DMS53 treated with DMSO at 0.1 percent for 48 hours (cell line): ENCODE results near the gene ZNF521.

Experiments
- DNase-seq: peaks from one replicate; lab custom pipeline; 2025; ENCODE audit not compliant: unreplicated experiment; lab: John Stamatoyannopoulos, UW

Gene ZNF521

DNA sequence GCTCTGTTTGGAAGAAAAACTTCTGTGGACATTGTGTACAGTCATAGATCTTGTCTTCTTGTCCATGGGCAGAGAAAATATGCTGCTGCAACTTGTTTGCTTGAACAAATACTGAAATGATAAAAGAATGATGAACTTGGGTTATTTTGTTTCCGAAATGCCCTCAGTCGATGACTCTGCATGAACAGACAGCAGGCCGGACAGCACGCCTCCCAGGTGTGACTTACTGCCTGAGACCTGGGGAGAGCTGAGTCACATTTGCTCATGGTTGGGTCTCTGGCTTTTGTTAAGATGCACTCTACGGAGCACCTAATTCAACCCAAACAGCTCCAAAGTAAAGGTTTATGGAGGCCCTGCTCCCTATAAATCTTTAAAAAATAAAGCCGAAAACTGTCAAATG lies 262.5 kb downstream of the ZNF521 start:
- DNase-seq = no peak

- DNase-seq = no peak
These were observed 265.1 kb downstream of the ZNF521 start for GRCh38 chr18:25086876-25087275.

GRCh38 chr18:25081001-25081400 lies 271.0 kb downstream of the ZNF521 start:
- no peak for DNase-seq

- no peak for DNase-seq
These were observed 271.8 kb downstream of the ZNF521 start for GRCh38 chr18:25080211-25080610.

GRCh38 chr18:25077944-25078723 lies 273.8 kb downstream of the ZNF521 start:
- DNase-seq = no peak

DNA sequence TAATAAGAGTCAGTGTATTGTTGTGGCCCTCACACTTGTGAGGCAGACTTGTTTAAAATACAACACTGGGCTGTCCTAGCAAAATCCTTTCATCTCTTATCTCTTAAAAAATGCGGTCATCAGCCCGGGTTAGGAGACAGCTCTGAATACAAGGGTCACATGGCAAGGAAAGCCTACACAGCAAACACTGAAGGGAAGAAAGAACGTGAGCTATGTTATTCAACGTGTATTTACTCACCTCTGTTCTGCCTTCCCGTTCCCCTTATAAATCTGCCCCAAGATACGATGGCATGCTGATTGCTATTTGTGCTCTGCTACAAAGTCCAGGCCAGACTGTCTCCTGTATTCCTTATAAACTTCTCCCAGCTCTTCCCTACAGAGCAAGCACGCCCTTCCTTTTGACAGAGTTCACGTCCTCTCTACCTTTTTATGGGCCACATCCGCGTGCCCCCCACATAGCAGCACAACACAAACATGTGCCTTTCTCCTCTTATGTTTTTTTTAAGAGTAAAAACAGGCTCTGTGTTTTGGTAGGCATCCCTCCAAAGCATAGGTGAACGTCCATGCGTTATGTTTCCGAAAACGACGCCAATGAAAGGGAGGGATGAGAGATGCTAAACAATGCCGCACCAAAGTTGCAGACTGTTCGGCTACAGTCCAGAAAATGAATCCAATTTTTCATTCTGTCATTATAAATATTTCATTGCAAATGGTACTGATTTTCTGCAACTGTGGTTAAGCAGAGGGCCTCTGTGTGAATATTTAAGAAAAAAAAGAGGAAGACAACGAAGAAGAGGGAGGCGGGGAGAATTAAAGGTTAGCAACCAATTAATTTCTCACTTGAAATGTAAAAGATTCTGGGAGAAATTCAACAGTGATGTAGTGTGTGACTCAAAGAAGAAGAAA lies 274.7 kb downstream of the ZNF521 start:
- no peak for DNase-seq

GRCh38 chr18:25075783-25076182 lies 276.2 kb downstream of the ZNF521 start:
- DNase-seq = no peak

DNA sequence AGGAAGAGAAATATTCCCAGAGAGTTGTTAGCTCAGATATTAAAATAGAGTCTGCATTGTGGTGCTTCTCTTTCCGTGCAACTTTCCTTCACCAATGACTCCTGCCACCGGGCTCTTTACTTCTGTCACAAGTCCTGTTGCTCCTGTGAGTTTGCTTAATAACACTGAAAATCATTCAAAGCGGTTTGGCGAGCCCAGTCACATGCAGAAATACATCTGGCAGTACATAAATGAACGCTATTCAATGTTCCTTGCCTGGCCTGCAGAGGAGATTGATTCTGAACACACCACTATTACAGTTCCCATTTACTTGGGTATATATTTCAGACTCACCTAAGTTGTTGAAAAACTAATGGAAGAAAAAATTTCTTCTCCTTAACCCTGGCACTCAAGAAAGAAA lies 276.6 kb downstream of the ZNF521 start:
- DNase-seq = no peak

DNA sequence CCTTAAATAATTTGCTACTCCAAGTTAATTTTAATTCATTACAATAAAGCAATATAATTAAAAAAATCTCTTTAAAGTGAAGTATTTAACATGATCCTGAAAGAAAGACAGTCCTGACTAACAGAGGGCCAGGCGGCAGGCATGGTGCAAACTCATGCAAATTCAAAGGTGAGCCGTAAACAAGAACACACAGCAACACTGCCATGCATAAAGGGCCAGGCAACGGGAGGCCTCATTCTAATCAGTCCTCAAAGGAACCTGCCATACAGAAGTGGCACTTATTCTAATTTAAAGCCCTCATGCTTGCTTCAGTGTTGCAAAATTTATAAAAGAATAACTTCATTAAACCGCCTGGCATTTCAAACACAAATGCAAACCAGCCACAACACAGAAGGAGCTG lies 277.0 kb downstream of the ZNF521 start:
- DNase-seq = no peak

DNA sequence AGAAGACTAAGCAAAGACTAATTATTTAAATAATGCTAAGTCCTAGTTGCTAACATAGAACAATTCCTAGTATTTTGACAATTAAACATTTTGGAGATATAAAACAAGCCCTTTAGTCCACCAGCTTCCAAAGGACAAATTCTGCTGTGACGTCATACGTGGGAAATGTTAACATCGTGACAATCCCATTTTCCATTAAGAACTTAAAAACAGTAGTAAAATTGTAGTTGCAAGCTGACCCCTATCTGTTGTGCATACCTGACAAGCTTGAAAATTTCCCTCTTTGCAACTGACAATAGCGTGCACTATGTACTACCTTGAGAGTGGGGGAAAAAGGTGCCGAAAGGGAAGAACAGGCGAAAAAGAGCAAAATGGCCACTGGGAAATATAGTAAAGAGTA lies 279.8 kb downstream of the ZNF521 start:
- no peak for DNase-seq

DNA sequence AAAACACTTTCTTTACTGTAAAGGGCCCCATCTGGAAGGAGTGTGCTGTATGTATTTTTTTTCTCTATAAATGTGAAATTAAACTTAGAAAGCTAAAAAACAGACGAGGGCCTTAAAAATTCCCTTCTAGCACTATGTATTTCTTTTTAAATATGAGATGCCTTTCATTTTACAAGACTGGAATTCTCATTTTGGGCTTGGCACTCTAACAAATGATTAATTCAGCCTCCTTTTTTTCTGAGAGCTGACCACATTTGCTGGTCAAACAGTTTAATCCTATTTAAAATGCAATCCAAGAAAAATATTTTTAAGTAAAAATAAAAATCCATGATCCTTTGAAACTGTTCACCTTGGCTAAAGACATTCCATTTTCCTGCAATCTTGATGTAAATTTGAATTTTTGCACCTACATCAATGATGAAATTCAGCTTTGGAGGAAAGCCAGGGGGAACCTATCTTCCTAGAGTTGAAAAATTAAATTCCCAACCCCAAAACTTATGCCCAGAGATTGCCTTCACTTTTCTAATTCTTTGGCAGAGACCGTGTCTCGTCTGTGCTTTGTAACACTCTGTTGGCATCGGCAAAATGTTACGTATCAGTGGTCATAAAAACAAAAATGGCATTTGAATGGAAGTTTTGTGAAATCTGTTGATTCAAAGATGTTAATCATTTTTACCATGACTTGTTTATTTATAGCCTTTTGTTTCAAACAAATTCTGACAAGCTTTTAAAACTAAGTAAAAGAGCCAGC lies 284.5 kb downstream of the ZNF521 start:
- no peak for DNase-seq

DNA sequence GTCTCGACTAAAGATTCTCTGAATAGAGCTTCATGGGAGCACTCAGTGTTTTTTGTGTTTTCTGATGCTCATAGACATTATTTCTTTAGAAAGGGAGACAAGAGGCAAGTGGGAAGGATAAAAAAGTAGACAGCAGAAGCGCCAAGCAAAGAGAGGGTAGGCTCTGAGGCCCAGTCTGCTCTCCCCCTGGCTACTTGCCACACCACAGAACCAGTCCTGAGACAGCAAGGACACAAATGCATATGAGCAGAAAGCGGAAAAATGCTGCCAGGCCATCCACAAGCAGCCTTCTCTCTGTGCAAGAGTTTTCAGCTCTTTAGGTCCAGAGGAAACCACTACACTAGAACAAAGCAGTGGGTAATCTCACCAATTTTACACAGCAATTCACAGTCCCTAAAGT lies 285.4 kb downstream of the ZNF521 start:
- no peak for DNase-seq

- no peak for DNase-seq
These were observed 289.2 kb downstream of the ZNF521 start for GRCh38 chr18:25062720-25063119.

DNA sequence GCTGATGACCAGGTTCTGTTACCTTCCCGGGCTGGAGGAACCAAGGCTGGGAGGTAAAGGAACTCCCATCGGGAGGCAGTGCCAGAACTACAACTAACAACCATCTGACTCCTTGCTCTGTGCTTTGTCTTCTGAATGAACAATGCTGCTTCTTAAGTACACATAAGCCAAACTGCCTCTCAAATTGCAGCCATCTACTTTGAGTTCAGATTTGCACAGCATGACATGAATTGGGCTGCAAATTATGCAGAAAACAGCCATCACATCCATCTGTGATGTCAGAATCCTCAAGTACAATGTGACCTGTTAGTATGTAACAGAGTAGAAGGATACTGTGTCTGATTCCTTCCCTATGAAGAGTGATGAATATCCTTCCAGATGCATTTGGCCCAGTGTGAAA lies 290.6 kb downstream of the ZNF521 start:
- DNase-seq = no peak

GRCh38 chr18:25058521-25058920 lies 293.4 kb downstream of the ZNF521 start:
- no peak for DNase-seq

- DNase-seq = no peak
These were observed 294.4 kb downstream of the ZNF521 start for GRCh38 chr18:25057491-25058050.

DNA sequence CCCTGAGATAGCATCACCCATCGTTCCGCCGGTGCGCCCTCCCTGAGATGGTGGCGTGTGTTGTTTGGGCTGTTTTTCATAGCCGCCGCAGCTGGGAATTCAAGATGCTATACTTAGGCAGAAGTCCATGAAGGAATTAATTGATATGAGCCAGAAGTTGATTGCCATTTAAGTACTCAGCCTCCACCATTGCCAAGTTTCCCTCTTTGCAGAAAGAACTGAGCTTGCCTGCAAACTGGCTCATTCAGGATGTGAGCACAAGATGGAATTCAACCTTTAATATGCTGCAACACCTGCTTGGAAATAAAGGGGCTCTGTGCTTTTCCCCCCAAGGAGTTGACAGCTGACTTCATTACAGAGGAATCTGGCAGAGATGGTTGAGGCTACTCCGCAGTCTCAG lies 295.5 kb downstream of the ZNF521 start:
- no peak for DNase-seq

GRCh38 chr18:25055076-25055475 lies 296.9 kb downstream of the ZNF521 start:
- no peak for DNase-seq

GRCh38 chr18:25053466-25053865 lies 298.5 kb downstream of the ZNF521 start:
- DNase-seq = no peak

DNA sequence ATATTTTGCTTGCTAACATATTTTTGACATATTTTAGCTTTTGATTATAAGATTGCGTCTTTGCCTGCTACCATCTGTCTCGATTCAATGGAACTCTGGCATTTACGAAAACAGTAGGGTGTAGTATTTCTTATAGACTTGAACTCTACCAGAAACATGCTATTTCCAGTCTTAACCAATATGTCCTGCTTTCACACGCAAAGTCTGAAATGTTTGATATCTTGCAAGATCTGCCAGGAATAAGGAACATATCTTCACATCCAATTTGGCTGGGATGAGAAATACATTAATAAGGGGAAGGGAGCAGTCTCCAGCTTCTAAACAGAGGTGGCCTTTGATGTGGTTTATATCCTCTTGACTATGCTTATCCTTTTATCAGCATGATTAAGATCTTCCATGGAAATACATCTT lies 299.4 kb downstream of the ZNF521 start:
- no peak for DNase-seq

- no peak for DNase-seq
These were observed 301.4 kb downstream of the ZNF521 start for GRCh38 chr18:25050605-25051004.
